Gastrocnemius medialis (tissue), 4 donors: ENCODE results near the gene HOXA4.

ENCODE experiments used
- POLR2A ChIP-seq, 2 donors: fragments of 450-650 bp; IDR thresholded peaks; one replicate each; pipeline ENCODE4 v1.6.1; 2017; ENCODE audit warnings: antibody characterized with exemption in 2 of 2, mild to moderate bottlenecking in 2 of 2, moderate library complexity in 2 of 2
- TF ChIP-seq, protein P1 (sequence below), 5 experiments: fragments of 450-650 bp in 3 of 5; fragments of 200-600 bp in 2 of 5; sonication (generic) in 2 of 5; IDR thresholded peaks in 4 of 5; conservative IDR thresholded peaks in 1 of 5; 1 replicate in 4 of 5; 2 replicates in 1 of 5; pipeline ENCODE4 v1.5.1; 2016 to 2019; ENCODE audit warnings: antibody characterized with exemption in 5 of 5, mild to moderate bottlenecking in 3 of 5, moderate library complexity in 3 of 5

- TF ChIP-seq, protein P1, sequence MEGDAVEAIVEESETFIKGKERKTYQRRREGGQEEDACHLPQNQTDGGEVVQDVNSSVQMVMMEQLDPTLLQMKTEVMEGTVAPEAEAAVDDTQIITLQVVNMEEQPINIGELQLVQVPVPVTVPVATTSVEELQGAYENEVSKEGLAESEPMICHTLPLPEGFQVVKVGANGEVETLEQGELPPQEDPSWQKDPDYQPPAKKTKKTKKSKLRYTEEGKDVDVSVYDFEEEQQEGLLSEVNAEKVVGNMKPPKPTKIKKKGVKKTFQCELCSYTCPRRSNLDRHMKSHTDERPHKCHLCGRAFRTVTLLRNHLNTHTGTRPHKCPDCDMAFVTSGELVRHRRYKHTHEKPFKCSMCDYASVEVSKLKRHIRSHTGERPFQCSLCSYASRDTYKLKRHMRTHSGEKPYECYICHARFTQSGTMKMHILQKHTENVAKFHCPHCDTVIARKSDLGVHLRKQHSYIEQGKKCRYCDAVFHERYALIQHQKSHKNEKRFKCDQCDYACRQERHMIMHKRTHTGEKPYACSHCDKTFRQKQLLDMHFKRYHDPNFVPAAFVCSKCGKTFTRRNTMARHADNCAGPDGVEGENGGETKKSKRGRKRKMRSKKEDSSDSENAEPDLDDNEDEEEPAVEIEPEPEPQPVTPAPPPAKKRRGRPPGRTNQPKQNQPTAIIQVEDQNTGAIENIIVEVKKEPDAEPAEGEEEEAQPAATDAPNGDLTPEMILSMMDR (IDR thresholded peaks at IDR 0.05 in 4 of 5, conservative IDR thresholded peaks at IDR 0.05 in 1 of 5), result no peak
- no peak for TF ChIP-seq POLR2A (IDR thresholded peaks at IDR 0.05)
These were observed 18.2 kb downstream of the HOXA4 start for GRCh38 chr7:27112361-27112760.
